ENCODE results near the gene MPHOSPH8. TPM values are rescaled to one million over a fixed set of nuclear protein-coding genes. Genes with fewer than 3 reads are reported as not detected.
A peak's percentile ranks its signal among the peaks of the same experiment; 100 is the strongest.

The MPHOSPH8 gene, protein sequence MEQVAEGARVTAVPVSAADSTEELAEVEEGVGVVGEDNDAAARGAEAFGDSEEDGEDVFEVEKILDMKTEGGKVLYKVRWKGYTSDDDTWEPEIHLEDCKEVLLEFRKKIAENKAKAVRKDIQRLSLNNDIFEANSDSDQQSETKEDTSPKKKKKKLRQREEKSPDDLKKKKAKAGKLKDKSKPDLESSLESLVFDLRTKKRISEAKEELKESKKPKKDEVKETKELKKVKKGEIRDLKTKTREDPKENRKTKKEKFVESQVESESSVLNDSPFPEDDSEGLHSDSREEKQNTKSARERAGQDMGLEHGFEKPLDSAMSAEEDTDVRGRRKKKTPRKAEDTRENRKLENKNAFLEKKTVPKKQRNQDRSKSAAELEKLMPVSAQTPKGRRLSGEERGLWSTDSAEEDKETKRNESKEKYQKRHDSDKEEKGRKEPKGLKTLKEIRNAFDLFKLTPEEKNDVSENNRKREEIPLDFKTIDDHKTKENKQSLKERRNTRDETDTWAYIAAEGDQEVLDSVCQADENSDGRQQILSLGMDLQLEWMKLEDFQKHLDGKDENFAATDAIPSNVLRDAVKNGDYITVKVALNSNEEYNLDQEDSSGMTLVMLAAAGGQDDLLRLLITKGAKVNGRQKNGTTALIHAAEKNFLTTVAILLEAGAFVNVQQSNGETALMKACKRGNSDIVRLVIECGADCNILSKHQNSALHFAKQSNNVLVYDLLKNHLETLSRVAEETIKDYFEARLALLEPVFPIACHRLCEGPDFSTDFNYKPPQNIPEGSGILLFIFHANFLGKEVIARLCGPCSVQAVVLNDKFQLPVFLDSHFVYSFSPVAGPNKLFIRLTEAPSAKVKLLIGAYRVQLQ
- polyA plus RNA-seq (2013, experiment 1 of 4), result 13.8 TPM
- 18.5 TPM for polyA plus RNA-seq (2013, experiment 2 of 4)
- polyA plus RNA-seq (2013, experiment 3 of 4), result 18.2 TPM
- 16.6 TPM for polyA plus RNA-seq (2013, experiment 4 of 4)

DNA sequence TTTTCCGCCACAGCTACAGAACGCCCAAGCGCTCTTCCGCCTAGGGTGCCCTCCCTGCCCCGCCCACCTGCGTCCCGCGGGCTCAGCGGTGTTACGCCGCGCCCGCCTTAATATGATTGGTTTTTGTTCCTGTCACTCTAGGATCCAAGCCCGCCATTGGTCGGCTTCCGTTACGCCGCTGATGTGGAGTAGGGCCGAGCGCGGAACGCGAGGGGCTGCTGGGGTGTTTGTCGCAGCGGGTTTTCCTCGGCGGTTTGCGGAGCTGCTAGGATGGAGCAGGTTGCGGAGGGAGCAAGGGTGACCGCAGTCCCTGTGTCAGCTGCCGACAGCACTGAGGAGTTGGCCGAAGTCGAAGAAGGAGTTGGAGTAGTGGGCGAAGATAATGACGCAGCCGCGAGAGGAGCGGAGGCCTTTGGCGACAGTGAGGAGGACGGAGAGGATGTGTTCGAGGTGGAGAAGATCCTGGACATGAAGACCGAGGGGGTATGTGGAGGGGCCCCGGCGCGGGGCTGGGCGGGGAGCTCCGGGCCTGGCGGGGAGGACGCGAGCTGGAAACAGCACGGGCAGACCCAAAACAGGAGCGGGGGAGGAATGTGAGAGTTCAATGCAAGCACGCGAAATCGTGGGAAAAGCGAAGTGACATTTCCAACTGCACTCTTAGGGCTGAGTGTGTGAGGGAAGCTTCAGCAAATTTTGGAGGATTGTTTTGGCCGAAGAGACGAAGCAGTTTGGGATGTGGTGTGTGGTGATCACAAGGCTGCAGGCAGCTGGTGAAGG is at the start of gene MPHOSPH8:
TSS of gene MPHOSPH8 (plus strand) at position 181 of the 777 bp plus-strand sequence. CDS start at position 271, 90 bp downstream.
- Histone ChIP-seq H3K9me3 (ENCODE audit: control insufficient read depth, low read length) (no peaks in the 10 kb centered on the region), H3K36me3 (ENCODE audit: control insufficient read depth, insufficient read depth, low read length) (no peaks in the 10 kb centered on the region), H3K27me3 (ENCODE audit: control insufficient read depth, insufficient read depth, low read length, poor library complexity, severe bottlenecking) (no peaks in the 10 kb centered on the region), H3K27ac (ENCODE audit: insufficient read depth, low read depth, low read length, poor library complexity, severe bottlenecking) (no peak within 1 kb of the TSS), H3K4me1 (ENCODE audit: control insufficient read depth, insufficient read depth, low read length) (no peaks in the 10 kb centered on the region), H3K4me3 (ENCODE audit: insufficient read depth, low read depth, low read length) (peak within 1 kb of the TSS; percentile 71)
- WGBS, 2 experiments, result 1% methylated on average over 58 of the region's 58 CpGs

DNA sequence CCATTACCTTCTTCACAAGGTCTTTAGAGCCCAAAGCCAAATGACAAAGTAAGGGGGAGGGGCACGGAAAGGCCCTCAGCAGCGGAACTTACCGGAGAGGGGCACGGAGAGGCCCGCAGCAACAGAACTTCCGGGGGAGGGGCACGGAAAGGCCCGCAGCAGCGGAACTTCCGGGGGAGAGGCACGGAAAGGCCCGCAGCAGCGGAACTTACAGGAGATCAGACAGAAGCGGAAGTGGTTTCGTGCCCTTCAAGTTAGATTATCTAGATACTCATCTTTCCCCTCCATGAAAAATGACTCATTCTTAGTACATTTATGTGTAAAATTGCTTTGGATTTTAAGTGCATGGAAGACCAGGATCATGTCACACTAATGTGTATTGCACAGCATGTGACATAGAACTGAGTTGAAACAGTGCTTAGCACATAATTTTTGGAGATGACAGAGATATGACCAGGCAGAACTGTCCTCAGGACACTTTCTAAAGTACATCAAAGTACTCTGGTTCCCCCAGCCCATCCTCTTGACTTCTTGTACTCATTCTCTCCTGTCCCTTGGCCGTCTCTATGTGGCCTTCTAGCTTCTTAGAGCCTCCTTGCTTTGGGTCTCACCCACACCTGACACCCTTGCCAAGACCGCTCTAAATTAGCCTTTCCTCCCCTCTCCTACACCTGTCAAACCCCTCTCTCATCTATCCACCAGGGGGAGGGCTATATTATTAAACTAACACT is 46.4 kb upstream of the MPHOSPH8 start:
- 75 to 76% methylated on average over 17 of the region's 17 CpGs for WGBS, 2 experiments
- H3K4me1 ChIP-seq (ENCODE audit: control insufficient read depth, insufficient read depth, low read length), result no peaks in the 10 kb centered on the region
- no peaks in the 10 kb centered on the region for H3K36me3 ChIP-seq (ENCODE audit: control insufficient read depth, insufficient read depth, low read length)
- H3K9me3 ChIP-seq (ENCODE audit: control insufficient read depth, low read length), result peaks cover 7% of the 10 kb centered on the region
- H3K27me3 ChIP-seq (ENCODE audit: control insufficient read depth, insufficient read depth, low read length, poor library complexity, severe bottlenecking), result no peaks in the 10 kb centered on the region
- H3K27ac ChIP-seq (ENCODE audit: insufficient read depth, low read depth, low read length, poor library complexity, severe bottlenecking), result no peak overlapping the region
- H3K4me3 ChIP-seq (ENCODE audit: insufficient read depth, low read depth, low read length), result no peak overlapping the region

DNA sequence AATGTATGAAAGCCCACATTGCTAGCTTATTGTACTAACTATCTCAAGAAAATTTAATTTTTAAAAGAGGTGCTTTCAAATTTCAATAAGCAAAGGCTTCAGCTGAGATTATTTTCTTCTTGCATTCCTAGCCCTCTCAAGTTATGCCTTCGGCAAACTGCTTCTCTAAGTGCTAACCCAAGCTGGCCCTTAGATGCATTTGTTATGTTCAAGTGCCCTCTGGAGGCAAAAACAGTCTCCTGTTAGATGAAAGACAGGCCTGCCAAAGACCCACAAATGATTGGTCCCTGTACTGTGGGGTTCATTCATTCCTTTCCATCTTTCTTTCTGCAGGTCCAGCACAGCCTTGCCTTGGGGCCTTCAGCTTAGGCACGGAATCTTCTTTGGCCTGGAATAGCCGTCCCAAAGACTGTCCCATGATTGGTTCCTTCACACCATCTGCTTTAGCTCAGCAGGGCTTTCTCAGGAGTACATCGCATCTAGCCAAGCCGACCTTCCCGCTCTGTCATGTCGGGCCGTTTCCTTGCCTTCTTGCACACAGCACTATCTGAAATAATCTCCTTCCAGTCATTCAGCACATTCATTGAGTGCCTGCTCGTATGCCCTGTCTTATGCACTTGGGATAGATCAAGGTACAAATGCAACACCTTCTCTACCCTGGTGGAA is 45.7 kb upstream of the MPHOSPH8 start:
- no peaks in the 10 kb centered on the region for H3K4me1 ChIP-seq (ENCODE audit: control insufficient read depth, insufficient read depth, low read length)
- WGBS, 2 experiments, result 82 to 83% methylated on average over 9 of the region's 9 CpGs
- no peaks in the 10 kb centered on the region for H3K36me3 ChIP-seq (ENCODE audit: control insufficient read depth, insufficient read depth, low read length)
- no peak overlapping the region for H3K27ac ChIP-seq (ENCODE audit: insufficient read depth, low read depth, low read length, poor library complexity, severe bottlenecking)
- H3K9me3 ChIP-seq (ENCODE audit: control insufficient read depth, low read length), result peaks cover 9% of the 10 kb centered on the region
- no peak overlapping the region for H3K4me3 ChIP-seq (ENCODE audit: insufficient read depth, low read depth, low read length)
- H3K27me3 ChIP-seq (ENCODE audit: control insufficient read depth, insufficient read depth, low read length, poor library complexity, severe bottlenecking), result no peaks in the 10 kb centered on the region

DNA sequence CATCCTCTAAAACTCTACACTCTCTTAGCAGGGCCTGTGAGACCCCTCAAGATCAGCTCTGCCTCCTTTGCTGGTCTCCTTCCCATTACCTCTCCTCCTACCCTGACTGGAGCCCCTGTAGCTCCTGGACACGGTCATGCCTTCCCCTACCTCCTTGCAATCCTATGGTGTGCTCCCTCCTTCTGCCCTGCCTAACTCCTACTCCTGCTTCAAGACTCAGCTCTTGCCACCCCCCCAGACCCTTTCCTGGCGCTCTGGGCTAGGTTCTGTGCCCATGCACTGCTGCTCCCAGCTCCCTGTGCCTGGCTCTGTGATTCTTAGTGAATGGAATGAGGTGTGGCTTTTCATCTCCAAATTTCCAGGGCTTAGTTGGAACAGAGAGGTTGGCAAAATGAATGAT is 44.1 kb upstream of the MPHOSPH8 start:
- Histone ChIP-seq H3K4me1 (ENCODE audit: control insufficient read depth, insufficient read depth, low read length) (no peaks in the 10 kb centered on the region), H3K9me3 (ENCODE audit: control insufficient read depth, low read length) (peaks cover 4% of the 10 kb centered on the region), H3K36me3 (ENCODE audit: control insufficient read depth, insufficient read depth, low read length) (no peaks in the 10 kb centered on the region), H3K4me3 (ENCODE audit: insufficient read depth, low read depth, low read length) (no peak overlapping the region), H3K27me3 (ENCODE audit: control insufficient read depth, insufficient read depth, low read length, poor library complexity, severe bottlenecking) (no peaks in the 10 kb centered on the region), H3K27ac (ENCODE audit: insufficient read depth, low read depth, low read length, poor library complexity, severe bottlenecking) (no peak overlapping the region)
- 25 to 42% methylated on average over 2 of the region's 2 CpGs for WGBS, 2 experiments

DNA sequence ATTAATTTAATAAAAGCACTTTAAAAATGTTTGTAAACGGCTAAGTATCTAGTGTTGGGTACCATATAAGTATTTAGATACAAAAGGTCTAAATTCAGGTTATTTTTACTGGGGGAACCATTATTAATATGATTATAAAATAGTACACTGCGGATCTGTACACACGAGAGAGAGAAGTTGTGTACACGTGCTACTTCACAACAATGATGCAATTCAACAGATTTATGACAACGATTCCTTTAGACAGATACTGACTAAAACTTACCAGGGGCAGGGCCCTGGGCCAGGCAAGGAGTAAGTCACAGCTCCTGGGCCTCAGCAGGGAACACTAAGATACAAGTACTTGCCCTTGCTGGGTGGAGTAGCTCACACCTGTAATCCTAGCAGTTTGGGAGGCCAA is 43.0 kb upstream of the MPHOSPH8 start:
- no peaks in the 10 kb centered on the region for H3K27me3 ChIP-seq (ENCODE audit: control insufficient read depth, insufficient read depth, low read length, poor library complexity, severe bottlenecking)
- 70 to 76% methylated on average over 4 of the region's 5 CpGs for WGBS, 2 experiments
- no peaks in the 10 kb centered on the region for H3K4me1 ChIP-seq (ENCODE audit: control insufficient read depth, insufficient read depth, low read length)
- no peak overlapping the region for H3K4me3 ChIP-seq (ENCODE audit: insufficient read depth, low read depth, low read length)
- no peaks in the 10 kb centered on the region for H3K36me3 ChIP-seq (ENCODE audit: control insufficient read depth, insufficient read depth, low read length)
- H3K9me3 ChIP-seq (ENCODE audit: control insufficient read depth, low read length), result peaks cover 4% of the 10 kb centered on the region
- no peak overlapping the region for H3K27ac ChIP-seq (ENCODE audit: insufficient read depth, low read depth, low read length, poor library complexity, severe bottlenecking)

DNA sequence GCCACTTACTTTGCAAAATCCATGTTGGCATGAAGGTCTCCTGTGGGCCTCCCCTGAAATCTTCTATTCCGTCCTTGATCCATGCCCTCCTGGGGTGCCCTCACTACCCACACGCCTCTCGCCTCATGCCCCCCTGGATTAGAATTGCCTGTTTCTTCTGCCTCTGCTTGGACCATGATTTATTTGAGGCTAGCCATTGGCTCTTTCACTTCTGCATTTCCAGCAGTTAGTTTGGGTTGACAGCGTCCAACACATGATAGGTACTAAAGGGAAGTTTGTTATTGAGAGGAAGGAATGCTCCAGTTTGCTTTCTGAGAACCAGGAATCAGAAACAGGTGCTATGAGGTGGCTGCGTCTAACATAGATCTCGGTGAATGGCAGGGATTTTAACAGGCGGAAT is 41.6 kb upstream of the MPHOSPH8 start:
- no peaks in the 10 kb centered on the region for H3K4me1 ChIP-seq (ENCODE audit: control insufficient read depth, insufficient read depth, low read length)
- no peaks in the 10 kb centered on the region for H3K27me3 ChIP-seq (ENCODE audit: control insufficient read depth, insufficient read depth, low read length, poor library complexity, severe bottlenecking)
- no peak overlapping the region for H3K4me3 ChIP-seq (ENCODE audit: insufficient read depth, low read depth, low read length)
- no peak overlapping the region for H3K27ac ChIP-seq (ENCODE audit: insufficient read depth, low read depth, low read length, poor library complexity, severe bottlenecking)
- WGBS, 2 experiments, result 75 to 77% methylated on average over 7 of the region's 7 CpGs
- peaks cover 4% of the 10 kb centered on the region for H3K9me3 ChIP-seq (ENCODE audit: control insufficient read depth, low read length)
- no peaks in the 10 kb centered on the region for H3K36me3 ChIP-seq (ENCODE audit: control insufficient read depth, insufficient read depth, low read length)

DNA sequence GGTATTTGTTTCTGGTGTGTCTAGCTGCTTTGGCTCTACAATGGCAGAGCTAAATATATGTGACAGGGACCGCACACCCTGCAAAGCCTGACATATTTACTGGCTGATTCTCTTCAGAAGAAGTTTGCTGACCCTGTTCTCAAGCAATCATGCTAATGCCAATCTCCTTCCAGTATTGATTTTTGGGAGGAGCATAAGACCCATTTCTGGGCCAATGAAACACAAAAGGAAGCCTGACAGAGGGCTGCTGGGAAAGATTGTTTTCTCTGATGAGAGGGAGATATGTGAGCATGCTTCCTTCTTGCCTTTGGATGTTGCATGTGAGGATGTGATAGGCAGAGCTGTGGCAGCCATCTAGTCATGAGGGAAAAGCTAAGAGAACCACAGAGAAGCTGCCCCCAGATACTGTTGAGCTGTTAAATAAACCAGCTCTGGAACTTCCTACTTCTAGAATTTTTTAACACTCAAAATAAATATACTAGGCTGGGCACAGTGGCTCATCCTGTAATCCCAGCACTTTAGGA is 40.7 kb upstream of the MPHOSPH8 start:
- no peak overlapping the region for H3K27ac ChIP-seq (ENCODE audit: insufficient read depth, low read depth, low read length, poor library complexity, severe bottlenecking)
- H3K4me1 ChIP-seq (ENCODE audit: control insufficient read depth, insufficient read depth, low read length), result no peaks in the 10 kb centered on the region
- 93% methylated on average over 1 of the region's 1 CpG for WGBS, 2 experiments
- no peak overlapping the region for H3K4me3 ChIP-seq (ENCODE audit: insufficient read depth, low read depth, low read length)
- H3K36me3 ChIP-seq (ENCODE audit: control insufficient read depth, insufficient read depth, low read length), result no peaks in the 10 kb centered on the region
- peaks cover 6% of the 10 kb centered on the region for H3K9me3 ChIP-seq (ENCODE audit: control insufficient read depth, low read length)
- no peaks in the 10 kb centered on the region for H3K27me3 ChIP-seq (ENCODE audit: control insufficient read depth, insufficient read depth, low read length, poor library complexity, severe bottlenecking)

DNA sequence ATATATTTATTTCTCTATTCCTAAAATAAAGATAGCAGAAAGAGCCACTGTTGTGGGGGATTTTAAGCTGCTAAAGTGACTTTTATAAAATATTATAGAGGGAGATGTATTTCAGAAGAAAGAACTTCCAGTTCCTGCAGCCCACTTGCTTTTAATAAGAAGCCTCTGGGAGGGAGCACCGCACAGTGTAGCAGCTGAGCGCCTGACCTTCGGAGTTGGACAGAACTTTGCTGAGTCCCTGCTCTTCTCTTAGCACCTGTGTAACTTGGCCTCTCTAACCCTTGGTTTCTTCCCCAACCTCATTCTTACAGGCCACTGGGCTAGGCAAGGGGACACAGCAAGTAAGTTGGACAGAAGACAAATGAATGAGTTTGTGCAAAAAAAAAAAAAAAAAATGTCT is 37.4 kb upstream of the MPHOSPH8 start:
- Histone ChIP-seq H3K27ac (ENCODE audit: insufficient read depth, low read depth, low read length, poor library complexity, severe bottlenecking) (no peak overlapping the region), H3K4me1 (ENCODE audit: control insufficient read depth, insufficient read depth, low read length) (no peaks in the 10 kb centered on the region), H3K36me3 (ENCODE audit: control insufficient read depth, insufficient read depth, low read length) (no peaks in the 10 kb centered on the region), H3K4me3 (ENCODE audit: insufficient read depth, low read depth, low read length) (no peak overlapping the region), H3K27me3 (ENCODE audit: control insufficient read depth, insufficient read depth, low read length, poor library complexity, severe bottlenecking) (no peaks in the 10 kb centered on the region), H3K9me3 (ENCODE audit: control insufficient read depth, low read length) (peaks cover 4% of the 10 kb centered on the region)
- 92 to 93% methylated on average over 3 of the region's 3 CpGs for WGBS, 2 experiments

DNA sequence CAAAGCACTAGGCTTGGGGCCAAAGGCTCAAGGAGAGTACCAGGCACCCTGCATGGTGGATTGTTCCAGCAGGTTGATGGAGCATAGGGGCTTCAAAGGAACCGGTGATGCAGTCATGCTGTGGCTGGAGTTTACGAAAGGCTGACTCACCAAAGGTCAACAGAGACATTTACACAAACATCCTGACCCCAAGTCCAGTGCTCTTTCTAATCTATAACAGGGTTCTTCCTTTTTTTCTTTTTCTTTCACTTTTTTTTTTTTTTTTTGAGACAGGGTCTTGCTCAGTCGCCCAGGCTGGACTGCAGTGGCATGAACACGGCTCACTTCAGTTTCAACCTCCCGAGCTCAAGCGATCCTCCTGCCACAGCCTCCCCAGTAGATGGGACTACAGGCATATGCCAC is 36.5 kb upstream of the MPHOSPH8 start:
- WGBS, 2 experiments, result 77 to 85% methylated on average over 6 of the region's 6 CpGs
- H3K27me3 ChIP-seq (ENCODE audit: control insufficient read depth, insufficient read depth, low read length, poor library complexity, severe bottlenecking), result peaks cover 9% of the 10 kb centered on the region
- H3K27ac ChIP-seq (ENCODE audit: insufficient read depth, low read depth, low read length, poor library complexity, severe bottlenecking), result no peak overlapping the region
- H3K4me3 ChIP-seq (ENCODE audit: insufficient read depth, low read depth, low read length), result no peak overlapping the region
- no peaks in the 10 kb centered on the region for H3K4me1 ChIP-seq (ENCODE audit: control insufficient read depth, insufficient read depth, low read length)
- H3K36me3 ChIP-seq (ENCODE audit: control insufficient read depth, insufficient read depth, low read length), result no peaks in the 10 kb centered on the region
- peaks cover 4% of the 10 kb centered on the region for H3K9me3 ChIP-seq (ENCODE audit: control insufficient read depth, low read length)

All from ectodermal cell (in vitro differentiated cells).